K562 (cell line): ENCODE data around the gene TAS2R1. TPM values are rescaled to one million over a fixed set of nuclear protein-coding genes. Genes with fewer than 3 reads are reported as not detected.

ENCODE experiments used
- ATAC-seq: fragments of 200-7000 bp; cut with Tn5 transposase; 3 replicates; pipeline ENCODE4 v1.9.1; 2020; ENCODE audit warnings: moderate library complexity
- BruUV-seq: library from RNA; stranded (reverse); fragments of 400-500 nt; replicated peaks from 2 replicates; lab custom pipeline; 2021; lab: Mats Ljungman, UMichigan
- CTCF ChIA-PET: fragments of 300-600 bp; formaldehyde crosslinking; extraction: SDS; loops from one replicate; lab custom pipeline; 2021; ENCODE audit warnings: low intra/inter-chr PET ratio; lab: Yijun Ruan, JAX
- POLR2A ChIA-PET: fragments of 300-600, 350-650 bp; sonication (Branson Sonifier 250); formaldehyde crosslinking; extraction: SDS; loops from one replicate; lab custom pipeline; 2021; ENCODE audit warnings: antibody characterized with exemption, inconsistent platforms; lab: Yijun Ruan, JAX
- DNase-seq, 4 experiments: peaks; one replicate each; pipeline versions ENCODE4 v3.0.0 to v3.0.0-alpha.2; 2011 to 2018; ENCODE audit warnings: low spot score in 3 of 4, mixed read lengths in 3 of 4; ENCODE audit errors: extremely low read depth in 1 of 4
- FAIRE-seq: peaks from 2 replicates; lab custom pipeline; 2011; peaks lifted over from hg19 to GRCh38; lab: Jason Lieb, UNC
- H2AFZ ChIP-seq: 2 replicates; pipeline ENCODE4 v1.6.0; 2011; ENCODE audit warnings: low read depth, low read length, control low read depth, inconsistent platforms
- H3K27ac ChIP-seq: fragments of 200-600 bp; 3 replicates; pipeline ENCODE4 v1.8.0; 2011; ENCODE audit warnings: low read depth, mild to moderate bottlenecking, control low read depth, inconsistent platforms, low read length, moderate library complexity, mixed read lengths; ENCODE audit errors: extremely low read depth
- H3K27me3 ChIP-seq, 2 experiments: fragments of 300-600 bp in 1 of 2; 2 replicates in 1 of 2; 3 replicates in 1 of 2; pipeline versions ENCODE4 v1.6.0 to v1.8.0; 2011; ENCODE audit warnings: inconsistent platforms in 2 of 2, low read length in 2 of 2, mild to moderate bottlenecking in 1 of 2, mixed read lengths in 1 of 2, moderate library complexity in 1 of 2; ENCODE audit not compliant: control insufficient read depth in 2 of 2, insufficient read depth in 2 of 2
- H3K36me3 ChIP-seq: fragments of 300-600 bp; 3 replicates; pipeline ENCODE4 v1.8.0; 2011; ENCODE audit warnings: mild to moderate bottlenecking, low read length, inconsistent platforms; ENCODE audit not compliant: control insufficient read depth, insufficient read depth
- H3K4me1 ChIP-seq, 2 experiments: fragments of 200-600 bp in 1 of 2; replicated peaks in 1 of 2; 2 replicates in 1 of 2; 3 replicates in 1 of 2; pipeline versions ENCODE4 v1.5.1 to v1.8.0; 2011; ENCODE audit warnings: inconsistent platforms in 2 of 2, low read length in 2 of 2, mild to moderate bottlenecking in 1 of 2, mixed read lengths in 1 of 2, moderate library complexity in 1 of 2; ENCODE audit not compliant: control insufficient read depth in 2 of 2, insufficient read depth in 2 of 2
- H3K4me2 ChIP-seq: 2 replicates; pipeline ENCODE4 v1.6.1; 2011; ENCODE audit warnings: low read length, control low read depth, inconsistent platforms, mixed read lengths; ENCODE audit not compliant: insufficient read depth
- H3K4me3 ChIP-seq: fragments of 200-600 bp; sonication (generic), shearing (Covaris generic); 2 replicates; pipeline ENCODE4 v1.5.1; 2016; ENCODE audit warnings: control low read depth, inconsistent platforms
- H3K79me2 ChIP-seq: fragments of 200-600 bp; 3 replicates; pipeline ENCODE4 v1.8.0; 2011; ENCODE audit warnings: low read length, inconsistent platforms; ENCODE audit not compliant: control insufficient read depth, insufficient read depth
- H3K9ac ChIP-seq, 2 experiments: 2 replicates each; pipeline versions ENCODE4 v1.6.0 to v1.6.1; 2011; ENCODE audit warnings: low read depth in 2 of 2, low read length in 2 of 2, control low read depth in 1 of 2, inconsistent platforms in 1 of 2, mild to moderate bottlenecking in 1 of 2, mixed read lengths in 1 of 2; ENCODE audit not compliant: insufficient read depth in 1 of 2
- H3K9me1 ChIP-seq: one replicate; pipeline ENCODE4 v1.6.0; 2011; ENCODE audit warnings: inconsistent platforms, mild to moderate bottlenecking, low read length, moderate library complexity; ENCODE audit not compliant: control insufficient read depth, insufficient read depth
- H3K9me3 ChIP-seq: replicated peaks from 2 replicates; pipeline ENCODE4 v1.5.1; 2011; ENCODE audit warnings: low read depth, low read length, inconsistent platforms; ENCODE audit not compliant: control insufficient read depth, insufficient read depth
- H4K20me1 ChIP-seq: replicated peaks from 2 replicates; pipeline ENCODE4 v1.6.1; 2011; ENCODE audit warnings: low read length, inconsistent platforms, mixed read lengths; ENCODE audit not compliant: control insufficient read depth, insufficient read depth
- JUND ChIP-seq, 2 experiments: IDR thresholded peaks; 2 replicates in 1 of 2; 3 replicates in 1 of 2; pipeline ENCODE4 v1.6.1; 2011; ENCODE audit warnings: borderline replicate concordance in 2 of 2, low read depth in 2 of 2, low read length in 2 of 2, improper control_type of control experiment in 1 of 2, missing biosample characterization in 1 of 2, missing genetic modification characterization in 1 of 2, missing genetic modification reagents in 1 of 2
- MEF2A ChIP-seq: IDR thresholded peaks from 2 replicates; pipeline ENCODE4 v1.6.1; 2011; ENCODE audit warnings: low read depth, mild to moderate bottlenecking, low read length, moderate library complexity; ENCODE audit not compliant: control insufficient read depth
- SAFB2 ChIP-seq: fragments of 200-400 bp; formaldehyde crosslinking; IDR thresholded peaks from 2 replicates; pipeline ENCODE4 v1.6.1; 2018; ENCODE audit warnings: borderline replicate concordance, low read length, low read depth, moderate library complexity; ENCODE audit not compliant: severe bottlenecking
- SRSF3 ChIP-seq: fragments of 200-400 bp; formaldehyde crosslinking; IDR thresholded peaks from 2 replicates; pipeline ENCODE4 v1.6.1; 2016; ENCODE audit warnings: mild to moderate bottlenecking, low read length, moderate library complexity; ENCODE audit not compliant: insufficient read depth
- TAF7 ChIP-seq: fragments of 450-650 bp; IDR thresholded peaks from 2 replicates; pipeline ENCODE4 v1.6.1; 2016; ENCODE audit warnings: missing genetic modification characterization, missing compliant biosample characterization
- WHSC1 ChIP-seq: IDR thresholded peaks from one replicate; pipeline ENCODE4 v1.6.1; 2012; ENCODE audit warnings: low read length, control low read depth, inconsistent platforms
- ZFP36 ChIP-seq: fragments of 150-350 bp; IDR thresholded peaks from 2 replicates; pipeline ENCODE4 v1.6.1; 2018; ENCODE audit warnings: low read length, low read depth; ENCODE audit not compliant: partially characterized antibody
- ZNF282 ChIP-seq: sonication (generic); formaldehyde crosslinking; IDR thresholded peaks from 2 replicates; pipeline ENCODE4 v1.8.1; 2023; ENCODE audit warnings: missing genetic modification reagents
- WGBS: fragments of 100-300 bp; shearing (Covaris generic); methylation state at CpG from one replicate; pipeline ENCODE4 v1.1.6; 2016; ENCODE audit warnings: low coverage, mixed read lengths; ENCODE audit not compliant: insufficient coverage; ENCODE audit errors: missing lambda C conversion rate; 5-methylcytosine and 5-hydroxymethylcytosine counted together
- in situ Hi-C: fragments of 300-500 bp; cut with MboI; formaldehyde crosslinking; loops from 4 replicates; pipeline ENCODE4 v1.15.0; 2018; ENCODE audit warnings: inconsistent platforms, mixed read lengths
- intact Hi-C: fragments of 100-400 bp; cut with micrococcal nuclease; formaldehyde crosslinking; loops from 2 replicates; pipeline ENCODE4 v1.14.2; 2022
- polyA plus RNA-seq, 8 experiments: library from polyadenylated mRNA; depleted of rRNA in 4 of 8; stranded (reverse) in 5 of 8; unstranded in 3 of 8; fragments of >200 nt; fragmentation: Nextera tagmentation in 2 of 8; fragmentation: Illumina TruSeq in 1 of 8; extraction: Ambion mirVana in 2 of 8; extraction: Trizol in 1 of 8; gene quantifications; 2 replicates each; pipeline versions ENCODE4 v1.2.1 to v1.2.3, GENCODE V29; 2011 to 2014; ENCODE audit warnings: inconsistent platforms in 1 of 8, missing spikeins in 1 of 8
- total RNA-seq, 7 experiments: library from RNA; depleted of rRNA in 6 of 7; stranded (reverse); fragments of >200 nt in 6 of 7; fragmentation: Illumina TruSeq in 2 of 7; extraction: Trizol in 2 of 7; gene quantifications; 2 replicates each; pipeline versions ENCODE4 v1.2.1 to v1.2.3, GENCODE V29; 2011 to 2021; ENCODE audit warnings: low replicate concordance in 1 of 7
- TF ChIP-seq, protein P1 (sequence below), 2 experiments: fragments of 450-650 bp; IDR thresholded peaks; 2 replicates each; pipeline ENCODE4 v1.6.1; 2018; ENCODE audit warnings: mild to moderate bottlenecking in 2 of 2, low read depth in 1 of 2; ENCODE audit not compliant: partially characterized antibody in 2 of 2
- TF ChIP-seq, protein P2 (sequence below): IDR thresholded peaks from 3 replicates; pipeline ENCODE4 v1.6.1; 2011; ENCODE audit warnings: borderline replicate concordance, mild to moderate bottlenecking; ENCODE audit not compliant: insufficient read length, insufficient read depth
- TF ChIP-seq, protein P3 (sequence below): fragments of 250-450 bp; sonication (Bioruptor Pico); IDR thresholded peaks from 2 replicates; pipeline ENCODE4 v1.8.0; 2022; ENCODE audit warnings: inconsistent platforms

TAS2R1 gene
- total and polyA plus RNA-seq, 9 of the 15 experiments (the other 6 are each of a cell fraction or from before 2014, with no cell fraction given) = not detected

DNA sequence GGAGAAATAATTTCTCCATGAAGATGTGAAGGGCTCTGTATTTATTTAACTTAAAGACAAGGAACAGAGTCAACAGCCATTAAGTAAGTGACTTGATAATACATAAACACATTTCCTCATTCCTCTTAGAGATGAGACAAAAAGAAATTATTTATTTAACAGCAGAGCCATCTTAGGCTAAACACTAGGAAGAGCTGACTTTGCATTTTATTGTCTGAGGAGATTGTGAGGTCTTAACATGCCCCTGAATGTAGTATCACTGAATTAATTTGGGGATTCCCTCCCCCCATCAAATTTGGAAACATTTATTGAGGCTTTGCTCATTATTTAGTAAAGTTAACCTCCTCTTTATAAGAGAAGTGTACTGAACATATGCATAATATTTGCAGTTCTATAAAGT lies 35.2 kb downstream of the TAS2R1 start (continued):
- TF ChIP-seq, protein P1, sequence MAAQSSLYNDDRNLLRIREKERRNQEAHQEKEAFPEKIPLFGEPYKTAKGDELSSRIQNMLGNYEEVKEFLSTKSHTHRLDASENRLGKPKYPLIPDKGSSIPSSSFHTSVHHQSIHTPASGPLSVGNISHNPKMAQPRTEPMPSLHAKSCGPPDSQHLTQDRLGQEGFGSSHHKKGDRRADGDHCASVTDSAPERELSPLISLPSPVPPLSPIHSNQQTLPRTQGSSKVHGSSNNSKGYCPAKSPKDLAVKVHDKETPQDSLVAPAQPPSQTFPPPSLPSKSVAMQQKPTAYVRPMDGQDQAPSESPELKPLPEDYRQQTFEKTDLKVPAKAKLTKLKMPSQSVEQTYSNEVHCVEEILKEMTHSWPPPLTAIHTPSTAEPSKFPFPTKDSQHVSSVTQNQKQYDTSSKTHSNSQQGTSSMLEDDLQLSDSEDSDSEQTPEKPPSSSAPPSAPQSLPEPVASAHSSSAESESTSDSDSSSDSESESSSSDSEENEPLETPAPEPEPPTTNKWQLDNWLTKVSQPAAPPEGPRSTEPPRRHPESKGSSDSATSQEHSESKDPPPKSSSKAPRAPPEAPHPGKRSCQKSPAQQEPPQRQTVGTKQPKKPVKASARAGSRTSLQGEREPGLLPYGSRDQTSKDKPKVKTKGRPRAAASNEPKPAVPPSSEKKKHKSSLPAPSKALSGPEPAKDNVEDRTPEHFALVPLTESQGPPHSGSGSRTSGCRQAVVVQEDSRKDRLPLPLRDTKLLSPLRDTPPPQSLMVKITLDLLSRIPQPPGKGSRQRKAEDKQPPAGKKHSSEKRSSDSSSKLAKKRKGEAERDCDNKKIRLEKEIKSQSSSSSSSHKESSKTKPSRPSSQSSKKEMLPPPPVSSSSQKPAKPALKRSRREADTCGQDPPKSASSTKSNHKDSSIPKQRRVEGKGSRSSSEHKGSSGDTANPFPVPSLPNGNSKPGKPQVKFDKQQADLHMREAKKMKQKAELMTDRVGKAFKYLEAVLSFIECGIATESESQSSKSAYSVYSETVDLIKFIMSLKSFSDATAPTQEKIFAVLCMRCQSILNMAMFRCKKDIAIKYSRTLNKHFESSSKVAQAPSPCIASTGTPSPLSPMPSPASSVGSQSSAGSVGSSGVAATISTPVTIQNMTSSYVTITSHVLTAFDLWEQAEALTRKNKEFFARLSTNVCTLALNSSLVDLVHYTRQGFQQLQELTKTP (IDR thresholded peaks at IDR 0.05; ENCODE audit: low read depth in 1 of 2, partially characterized antibody in 2 of 2) = no peak
- TF ChIP-seq SAFB2 = no peak
- no peak for TF ChIP-seq SRSF3

DNA sequence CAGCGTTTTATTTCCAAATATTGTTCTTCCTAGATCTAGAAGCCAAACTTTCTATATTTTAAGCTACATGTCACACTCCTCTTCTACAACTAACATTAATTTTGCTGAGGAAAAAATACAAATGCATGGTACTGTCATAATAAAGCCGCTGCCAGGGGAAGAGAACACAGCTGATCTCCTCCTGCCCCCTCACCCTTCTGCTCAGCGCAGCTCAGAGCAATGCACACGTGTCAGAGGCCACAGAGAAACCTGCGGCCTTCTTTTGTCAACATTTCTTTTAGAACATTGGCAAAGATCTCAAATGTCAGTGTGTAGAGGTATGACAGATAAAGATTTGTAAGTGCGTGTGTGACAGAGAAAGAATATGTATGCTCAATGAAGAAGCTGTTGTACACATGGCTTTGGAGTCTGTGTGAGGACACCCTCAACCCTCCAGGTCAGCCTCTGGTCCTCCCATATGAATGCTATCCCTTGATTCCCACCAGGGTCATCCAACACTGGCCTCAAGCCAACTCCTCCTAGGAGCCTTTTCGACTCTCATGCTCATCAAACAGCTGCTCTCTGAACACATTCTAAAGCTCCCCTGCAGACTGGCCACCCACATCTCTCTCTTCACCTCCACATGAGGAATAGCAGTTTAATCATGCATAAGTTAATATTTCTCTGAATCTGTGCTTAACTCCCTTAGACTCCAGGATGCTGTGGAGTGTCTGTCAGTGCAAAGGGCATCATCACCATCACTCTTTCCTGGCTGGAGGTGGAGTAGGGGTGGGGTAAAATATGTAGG lies 40.9 kb downstream of the TAS2R1 start:
- H3K27ac ChIP-seq = no peak overlapping the region
- no peaks in the 10 kb centered on the region for H3K79me2 ChIP-seq
- in situ Hi-C loops (no loop called here), intact Hi-C loops (no loop called here)
- FAIRE-seq (no peak), DNase-seq (no peak), ATAC-seq (no peak)
- no peaks in the 10 kb centered on the region for H3K36me3 ChIP-seq
- no peaks in the 10 kb centered on the region for H3K4me1 ChIP-seq
- WGBS = 1% methylated on average over 7 of the region's 7 CpGs
- ChIA-PET CTCF (no interaction called here), POLR2A (no interaction called here)
- H3K9me1 ChIP-seq = no peaks in the 10 kb centered on the region
- no peaks in the 10 kb centered on the region for H4K20me1 ChIP-seq
- no peak overlapping the region for H2AFZ ChIP-seq
- H3K4me2 ChIP-seq = no peak overlapping the region
- H3K9me3 ChIP-seq = no peaks in the 10 kb centered on the region
- no peak overlapping the region for H3K9ac ChIP-seq
- no TSS peak for BruUV-seq
- no peak overlapping the region for H3K4me3 ChIP-seq
- H3K27me3 ChIP-seq = no peaks in the 10 kb centered on the region
- TF ChIP-seq, protein P2, sequence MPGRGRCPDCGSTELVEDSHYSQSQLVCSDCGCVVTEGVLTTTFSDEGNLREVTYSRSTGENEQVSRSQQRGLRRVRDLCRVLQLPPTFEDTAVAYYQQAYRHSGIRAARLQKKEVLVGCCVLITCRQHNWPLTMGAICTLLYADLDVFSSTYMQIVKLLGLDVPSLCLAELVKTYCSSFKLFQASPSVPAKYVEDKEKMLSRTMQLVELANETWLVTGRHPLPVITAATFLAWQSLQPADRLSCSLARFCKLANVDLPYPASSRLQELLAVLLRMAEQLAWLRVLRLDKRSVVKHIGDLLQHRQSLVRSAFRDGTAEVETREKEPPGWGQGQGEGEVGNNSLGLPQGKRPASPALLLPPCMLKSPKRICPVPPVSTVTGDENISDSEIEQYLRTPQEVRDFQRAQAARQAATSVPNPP = no peak
- no peak for TF ChIP-seq WHSC1
- no peak for TF ChIP-seq ZFP36
- no peak for TF ChIP-seq ZNF282 (CRISPR knock-in tag)
- TF ChIP-seq, protein P3, sequence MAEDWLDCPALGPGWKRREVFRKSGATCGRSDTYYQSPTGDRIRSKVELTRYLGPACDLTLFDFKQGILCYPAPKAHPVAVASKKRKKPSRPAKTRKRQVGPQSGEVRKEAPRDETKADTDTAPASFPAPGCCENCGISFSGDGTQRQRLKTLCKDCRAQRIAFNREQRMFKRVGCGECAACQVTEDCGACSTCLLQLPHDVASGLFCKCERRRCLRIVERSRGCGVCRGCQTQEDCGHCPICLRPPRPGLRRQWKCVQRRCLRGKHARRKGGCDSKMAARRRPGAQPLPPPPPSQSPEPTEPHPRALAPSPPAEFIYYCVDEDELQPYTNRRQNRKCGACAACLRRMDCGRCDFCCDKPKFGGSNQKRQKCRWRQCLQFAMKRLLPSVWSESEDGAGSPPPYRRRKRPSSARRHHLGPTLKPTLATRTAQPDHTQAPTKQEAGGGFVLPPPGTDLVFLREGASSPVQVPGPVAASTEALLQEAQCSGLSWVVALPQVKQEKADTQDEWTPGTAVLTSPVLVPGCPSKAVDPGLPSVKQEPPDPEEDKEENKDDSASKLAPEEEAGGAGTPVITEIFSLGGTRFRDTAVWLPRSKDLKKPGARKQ (CRISPR knock-in tag) = no peak
- TF ChIP-seq JUND (IDR thresholded peaks at IDR 0.05; ENCODE audit: borderline replicate concordance, low read depth, low read length) = no peak
- no peak for TF ChIP-seq JUND (tag; IDR thresholded peaks at IDR 0.05; ENCODE audit: borderline replicate concordance, low read depth, low read length)
- TF ChIP-seq MEF2A = no peak
- TF ChIP-seq TAF7 (tag) = no peak
